ENCODE data around the gene HIP1. TPM values are rescaled to one million over a fixed set of nuclear protein-coding genes. Genes with fewer than 3 reads are reported as not detected.
"Not testable (repeated sequence)": the region's sequence is repeated elsewhere in the genome, so short reads cannot be mapped to it uniquely, and the experiment has no call there.

HIP1 gene
- polyA plus RNA-seq, 1 of the 3 experiments (the other 2 are of a cell fraction): 11.3 TPM

DNA sequence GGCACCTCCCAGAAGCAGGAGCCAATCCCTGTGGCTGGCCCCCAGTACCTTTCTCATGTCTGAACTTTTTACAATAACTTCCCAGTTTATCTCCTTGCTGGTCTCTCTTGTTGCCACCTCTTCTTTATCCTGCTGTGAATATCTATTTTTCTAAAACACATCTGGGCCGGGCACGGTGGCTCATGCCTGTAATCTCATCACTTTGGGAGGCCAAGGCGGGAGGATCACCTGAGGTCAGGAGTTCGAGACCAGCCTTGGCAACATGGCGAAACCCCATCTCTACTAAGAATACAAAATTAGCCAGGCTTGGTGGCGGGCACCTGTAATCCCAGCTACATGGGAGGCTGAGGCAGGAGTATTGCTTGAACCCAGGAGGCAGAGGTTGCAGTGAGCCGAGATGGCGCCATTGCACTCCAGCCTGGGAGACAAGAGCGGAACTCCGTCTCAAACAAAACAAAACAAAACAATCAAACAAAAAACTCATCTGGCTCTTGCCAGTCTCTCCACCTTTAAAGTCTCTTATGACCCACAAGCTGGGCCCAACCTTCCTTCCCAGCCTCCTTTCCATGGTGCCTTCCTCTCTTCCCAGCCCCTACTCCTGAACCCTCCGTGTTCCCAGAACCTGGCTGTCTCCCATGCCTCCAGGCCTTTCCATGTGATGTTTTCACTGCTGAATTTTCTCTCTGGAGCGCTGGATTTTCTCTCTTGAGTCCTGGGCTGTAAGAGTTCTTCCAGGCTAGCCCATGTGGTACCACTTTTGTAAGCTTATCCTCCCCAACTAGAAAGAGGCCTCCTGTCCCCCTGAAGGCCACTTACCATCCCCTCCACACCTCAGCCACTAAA is 51.3 kb downstream of the HIP1 start:
- TF ChIP-seq GABPA (IDR thresholded peaks at IDR 0.05; ENCODE audit: low read depth): no peak
- TF ChIP-seq MXI1 (IDR thresholded peaks at IDR 0.05; ENCODE audit: low read depth, low read length): no peak
- no peak for TF ChIP-seq NRF1 (IDR thresholded peaks at IDR 0.05; ENCODE audit: low read depth, low read length)
- TF ChIP-seq EZH2phosphoT487 (IDR thresholded peaks at IDR 0.05; ENCODE audit: borderline replicate concordance, low read depth): no peak
- TF ChIP-seq, protein P1, sequence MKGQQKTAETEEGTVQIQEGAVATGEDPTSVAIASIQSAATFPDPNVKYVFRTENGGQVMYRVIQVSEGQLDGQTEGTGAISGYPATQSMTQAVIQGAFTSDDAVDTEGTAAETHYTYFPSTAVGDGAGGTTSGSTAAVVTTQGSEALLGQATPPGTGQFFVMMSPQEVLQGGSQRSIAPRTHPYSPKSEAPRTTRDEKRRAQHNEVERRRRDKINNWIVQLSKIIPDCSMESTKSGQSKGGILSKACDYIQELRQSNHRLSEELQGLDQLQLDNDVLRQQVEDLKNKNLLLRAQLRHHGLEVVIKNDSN (IDR thresholded peaks at IDR 0.05; ENCODE audit: borderline replicate concordance, low read depth): no peak
- Histone ChIP-seq H3K4me2 (no peak overlapping the region), H3K27me3 (ENCODE audit: insufficient read depth) (no peaks in the 10 kb centered on the region), H3K4me3 (ENCODE audit: low read depth in 2 of 2, low read length in 1 of 2) (no peak overlapping the region), H3K36me3 (replicated peaks in 1 of 2; ENCODE audit: control insufficient read depth in 1 of 2, insufficient read depth in 2 of 2, low read length in 1 of 2) (no peaks in the 10 kb centered on the region), H4K20me1 (ENCODE audit: insufficient read depth) (no peaks in the 10 kb centered on the region), H3K79me2 (ENCODE audit: insufficient read depth) (no peaks in the 10 kb centered on the region), H2AFZ (ENCODE audit: low read depth) (no peak overlapping the region), H3K27ac (ENCODE audit: low read depth in 2 of 2, low read length in 1 of 2) (no peak overlapping the region), H3K4me1 (ENCODE audit: control insufficient read depth in 1 of 2, insufficient read depth in 2 of 2, low read depth in 1 of 2, low read length in 1 of 2) (no peaks in the 10 kb centered on the region; a peak in 1 of 4 replicates), H3K9me2 (no peaks in the 10 kb centered on the region), H3K9ac (no peak overlapping the region), H3F3A (replicated peaks; ENCODE audit: insufficient read depth) (no peaks in the 10 kb centered on the region), H3K9me3 (no peaks in the 10 kb centered on the region)
- ChIA-PET POLR2A (no interaction called here), CTCF (interaction anchor here (0.9 kb wide), 1 partner anchor 9 kb away, joined by 3 read pairs; no protein-coding TSS in a partner anchor)
- WGBS (ENCODE audit: low lambda C conversion rate): 94% methylated on average over 12 of the region's 12 CpGs
- DNase-seq: no peak

DNA sequence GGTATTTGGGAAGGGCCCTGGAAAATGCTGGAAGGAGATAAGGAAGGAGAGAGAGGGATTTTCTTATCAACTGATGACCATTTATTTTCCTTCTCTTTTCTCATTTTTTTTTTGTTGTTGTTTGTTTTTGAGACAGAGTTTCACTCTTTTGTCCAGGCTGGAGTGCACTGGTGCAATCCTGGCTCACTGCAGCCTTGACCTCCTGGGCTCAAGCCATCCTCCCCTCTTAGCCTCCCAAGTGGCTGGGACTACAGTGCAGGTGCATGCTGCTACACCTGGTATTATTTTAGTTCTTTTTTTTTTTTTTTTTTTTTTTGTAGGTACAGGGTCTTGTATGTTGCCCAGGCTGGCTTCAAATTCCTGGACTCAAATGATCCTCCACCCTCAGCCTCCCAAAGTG is 52.2 kb downstream of the HIP1 start:
- Histone ChIP-seq H3K9me2 (no peaks in the 10 kb centered on the region), H3K9me3 (no peaks in the 10 kb centered on the region), H3K27ac (ENCODE audit: low read depth in 2 of 2, low read length in 1 of 2) (no peak overlapping the region), H3K27me3 (ENCODE audit: insufficient read depth) (no peaks in the 10 kb centered on the region), H3K4me1 (ENCODE audit: control insufficient read depth in 1 of 2, insufficient read depth in 2 of 2, low read depth in 1 of 2, low read length in 1 of 2) (no peaks in the 10 kb centered on the region; a peak in 1 of 4 replicates), H3F3A (replicated peaks; ENCODE audit: insufficient read depth) (no peaks in the 10 kb centered on the region), H3K36me3 (replicated peaks in 1 of 2; ENCODE audit: control insufficient read depth in 1 of 2, insufficient read depth in 2 of 2, low read length in 1 of 2) (no peaks in the 10 kb centered on the region), H3K79me2 (ENCODE audit: insufficient read depth) (no peaks in the 10 kb centered on the region), H3K4me3 (ENCODE audit: low read depth in 2 of 2, low read length in 1 of 2) (no peak overlapping the region), H3K4me2 (no peak overlapping the region), H3K9ac (no peak overlapping the region), H2AFZ (ENCODE audit: low read depth) (no peak overlapping the region), H4K20me1 (ENCODE audit: insufficient read depth) (no peaks in the 10 kb centered on the region)
- ChIA-PET CTCF (interaction anchor here (1.3 kb wide), 1 partner anchor 46 kb away, joined by 3 read pairs; no protein-coding TSS in a partner anchor), POLR2A (no interaction called here)
- TF ChIP-seq RAD21 (IDR thresholded peaks at IDR 0.05; ENCODE audit: low read length) (no peak), ELF1 (IDR thresholded peaks at IDR 0.05) (no peak), MEF2A (IDR thresholded peaks at IDR 0.05; ENCODE audit: borderline replicate concordance, low read depth) (no peak), TAF1 (IDR thresholded peaks at IDR 0.05; ENCODE audit: borderline replicate concordance, low read depth, low read length) (no peak), TEAD4 (IDR thresholded peaks at IDR 0.05; ENCODE audit: borderline replicate concordance, insufficient read depth) (no peak), CHD2 (IDR thresholded peaks at IDR 0.05; ENCODE audit: low read length, partially characterized antibody) (no peak), EZH2phosphoT487 (IDR thresholded peaks at IDR 0.05; ENCODE audit: borderline replicate concordance, low read depth) (no peak), FOSL2 (IDR thresholded peaks at IDR 0.05; ENCODE audit: borderline replicate concordance, low read depth) (no peak)
- TF ChIP-seq, protein P2, sequence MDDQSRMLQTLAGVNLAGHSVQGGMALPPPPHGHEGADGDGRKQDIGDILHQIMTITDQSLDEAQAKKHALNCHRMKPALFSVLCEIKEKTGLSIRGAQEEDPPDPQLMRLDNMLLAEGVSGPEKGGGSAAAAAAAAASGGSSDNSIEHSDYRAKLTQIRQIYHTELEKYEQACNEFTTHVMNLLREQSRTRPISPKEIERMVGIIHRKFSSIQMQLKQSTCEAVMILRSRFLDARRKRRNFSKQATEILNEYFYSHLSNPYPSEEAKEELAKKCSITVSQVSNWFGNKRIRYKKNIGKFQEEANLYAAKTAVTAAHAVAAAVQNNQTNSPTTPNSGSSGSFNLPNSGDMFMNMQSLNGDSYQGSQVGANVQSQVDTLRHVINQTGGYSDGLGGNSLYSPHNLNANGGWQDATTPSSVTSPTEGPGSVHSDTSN (IDR thresholded peaks at IDR 0.05): no peak
- no peak for DNase-seq

DNA sequence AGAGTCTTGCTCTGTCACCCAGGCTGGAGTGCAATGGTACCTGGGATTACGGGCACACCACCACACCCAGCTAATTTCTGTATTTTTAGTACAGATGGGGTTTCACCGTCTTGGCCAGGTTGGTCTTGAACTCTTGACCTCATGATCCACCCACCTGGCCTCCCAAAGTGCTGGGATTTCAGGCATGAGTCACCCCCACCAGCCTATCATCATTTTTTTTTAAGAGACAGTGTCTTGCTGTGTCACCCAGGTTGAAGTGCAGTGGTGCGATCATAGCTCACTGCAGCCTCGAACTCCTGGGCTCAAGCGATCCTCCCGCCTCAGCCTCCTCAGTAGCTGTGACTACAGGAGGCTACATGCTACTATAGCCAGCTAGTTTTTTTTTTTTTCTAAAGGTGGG is 56.7 kb downstream of the HIP1 start:
- H2AFZ ChIP-seq (ENCODE audit: low read depth); H3K27me3 ChIP-seq (ENCODE audit: insufficient read depth); H3K27ac ChIP-seq (ENCODE audit: low read depth in 2 of 2, low read length in 1 of 2); H3K9me2 ChIP-seq; POLR2A ChIA-PET; H3K4me2 ChIP-seq; H3K4me3 ChIP-seq (ENCODE audit: low read depth in 2 of 2, low read length in 1 of 2); H3K9me3 ChIP-seq; H3F3A ChIP-seq (replicated peaks; ENCODE audit: insufficient read depth); DNase-seq; H3K79me2 ChIP-seq (ENCODE audit: insufficient read depth); H3K36me3 ChIP-seq (replicated peaks in 1 of 2; ENCODE audit: control insufficient read depth in 1 of 2, insufficient read depth in 2 of 2, low read length in 1 of 2); H3K4me1 ChIP-seq (ENCODE audit: control insufficient read depth in 1 of 2, insufficient read depth in 2 of 2, low read depth in 1 of 2, low read length in 1 of 2); H3K9ac ChIP-seq; H4K20me1 ChIP-seq (ENCODE audit: insufficient read depth): not testable (repeated sequence)
- WGBS (ENCODE audit: low lambda C conversion rate): 86% methylated on average over 6 of the region's 6 CpGs
- CTCF ChIA-PET: interaction anchor here (0.7 kb wide), 1 partner anchor 102 kb away, joined by 3 read pairs; no protein-coding TSS in a partner anchor
